Skeletal muscle tissue (tissue), 4 donors: ENCODE results near the gene XRRA1. TPM values are rescaled to one million over a fixed set of nuclear protein-coding genes. Genes with fewer than 3 reads are reported as not detected.

Source experiments
- H3K27ac ChIP-seq: one replicate; pipeline ENCODE4 v1.7.0; 2013; ENCODE audit warnings: mild to moderate bottlenecking, low read depth, low read length, inconsistent platforms
- H3K27me3 ChIP-seq, 3 donors: one replicate each; pipeline ENCODE4 v1.7.0; 2013; ENCODE audit warnings: low read length in 3 of 3; ENCODE audit not compliant: control insufficient read depth in 3 of 3, insufficient read depth in 3 of 3
- H3K36me3 ChIP-seq, 3 donors: one replicate each; pipeline ENCODE4 v1.7.0; 2013; ENCODE audit warnings: low read length in 3 of 3; ENCODE audit not compliant: control insufficient read depth in 3 of 3, insufficient read depth in 3 of 3
- H3K4me1 ChIP-seq, 3 donors: one replicate each; pipeline ENCODE4 v1.7.0; 2013; ENCODE audit warnings: low read length in 3 of 3, mild to moderate bottlenecking in 3 of 3; ENCODE audit not compliant: control insufficient read depth in 3 of 3, insufficient read depth in 3 of 3
- H3K4me3 ChIP-seq, 3 donors: one replicate each; pipeline ENCODE4 v1.7.0; 2013; ENCODE audit warnings: low read length in 3 of 3
- H3K9ac ChIP-seq, 3 donors: one replicate each; pipeline ENCODE4 v1.7.0; 2013; ENCODE audit warnings: low read length in 3 of 3, mild to moderate bottlenecking in 3 of 3, moderate library complexity in 2 of 3, low read depth in 1 of 3
- H3K9me3 ChIP-seq, 3 donors: one replicate each; pipeline ENCODE4 v1.7.0; 2013; ENCODE audit warnings: low read length in 3 of 3; ENCODE audit not compliant: control insufficient read depth in 3 of 3
- total RNA-seq: library from RNA; depleted of rRNA; stranded (reverse); fragments of >200 nt; gene quantifications from one replicate; pipeline ENCODE4 v1.2.3, GENCODE V29; 2014
- donor health status: Osteomylitis.

XRRA1 gene
- total RNA-seq, 1 donor from 2014 or later = 4.2 TPM

GRCh38 chr11:74952752-74953151, 3.9 kb upstream of the XRRA1 start:
- peak overlapping the region in 1 of 3 donors; percentile 10 for H3K9ac ChIP-seq
- H3K27ac ChIP-seq = no peak overlapping the region
- H3K9me3 ChIP-seq = no peaks in the 10 kb centered on the region
- H3K27me3 ChIP-seq = no peaks in the 10 kb centered on the region
- H3K36me3 ChIP-seq = peaks cover 3 to 4% (median 3%) of the 10 kb centered on the region in 3 donors
- H3K4me3 ChIP-seq = no peak overlapping the region
- peaks cover 19 to 32% (median 25%) of the 10 kb centered on the region in 3 donors for H3K4me1 ChIP-seq

DNA sequence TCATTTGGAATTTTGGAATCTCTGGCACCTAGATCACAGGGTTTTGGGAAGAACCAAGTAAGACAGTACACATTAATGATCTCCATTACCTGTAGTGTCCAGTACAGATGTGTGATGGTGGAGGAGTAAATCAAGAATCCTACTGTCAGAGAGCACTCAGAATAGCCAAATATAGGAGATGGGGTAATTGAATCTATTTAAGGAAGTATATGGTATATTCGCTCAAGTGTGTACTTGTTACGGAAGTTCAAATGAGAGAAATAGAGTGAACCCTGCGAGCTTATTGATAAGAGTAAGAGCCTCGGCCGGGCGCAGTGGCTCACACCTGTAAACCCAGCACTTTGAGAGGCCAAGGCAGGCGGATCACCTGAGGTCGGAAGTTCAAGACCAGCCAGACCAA, 2.3 kb upstream of the XRRA1 start:
- H3K4me1 ChIP-seq = peaks cover 15 to 23% (median 22%) of the 10 kb centered on the region in 3 donors
- H3K4me3 ChIP-seq = no peak overlapping the region
- H3K9me3 ChIP-seq = no peaks in the 10 kb centered on the region
- no peak overlapping the region for H3K27ac ChIP-seq
- H3K36me3 ChIP-seq = peaks cover 3 to 4% (median 3%) of the 10 kb centered on the region in 3 donors
- no peaks in the 10 kb centered on the region for H3K27me3 ChIP-seq
- H3K9ac ChIP-seq = no peak overlapping the region

GRCh38 chr11:74950374-74950969, 1.6 kb upstream of the XRRA1 start:
- Histone ChIP-seq H3K36me3 (peaks cover 3 to 4% (median 3%) of the 10 kb centered on the region in 3 donors), H3K27ac (peak overlapping the region; percentile 90)

GRCh38 chr11:74949753-74950137, 854 bp upstream of the XRRA1 start:
- Histone ChIP-seq H3K4me3 (peak overlapping the region; percentile 94 to 98 (median 95)), H3K9me3 (no peaks in the 10 kb centered on the region), H3K4me1 (peaks cover 16 to 23% (median 22%) of the 10 kb centered on the region in 3 donors), H3K27ac (peak overlapping the region; percentile 90), H3K36me3 (peaks cover 3 to 4% (median 4%) of the 10 kb centered on the region in 3 donors), H3K27me3 (no peaks in the 10 kb centered on the region), H3K9ac (peak overlapping the region; percentile 96 to 97 (median 96))

More at GRCh38 chr11:74950374-74950969, 1.6 kb upstream of the XRRA1 start:
- Histone ChIP-seq H3K27me3 (no peaks in the 10 kb centered on the region), H3K9me3 (no peaks in the 10 kb centered on the region), H3K4me1 (peaks cover 14 to 23% (median 22%) of the 10 kb centered on the region in 3 donors), H3K9ac (peak overlapping the region; percentile 59 to 97 (median 96)), H3K4me3 (peak overlapping the region; percentile 94 to 98 (median 95))

DNA sequence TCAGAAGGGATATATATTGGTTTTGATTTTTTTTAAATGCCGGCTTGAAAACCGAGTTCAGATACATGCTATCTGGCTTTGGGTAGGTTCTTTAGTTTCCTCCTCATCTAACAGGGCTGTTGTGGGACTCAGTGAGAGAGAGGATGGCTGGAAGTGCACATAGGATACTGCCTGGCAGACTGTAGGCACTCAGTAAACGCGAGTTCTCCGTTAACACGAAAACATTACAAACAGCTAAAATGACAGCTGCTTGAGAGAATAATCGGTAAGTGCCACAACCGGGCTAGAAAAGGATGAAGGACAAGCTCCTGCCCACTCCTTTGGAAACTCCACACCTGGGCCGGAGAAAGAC, 369 bp downstream of the XRRA1 start:
- Histone ChIP-seq H3K4me3 (peak overlapping the region; percentile 94 to 98 (median 95)), H3K9ac (peak overlapping the region; percentile 95 to 97 (median 96)), H3K4me1 (peaks cover 16 to 23% (median 22%) of the 10 kb centered on the region in 3 donors), H3K27me3 (no peaks in the 10 kb centered on the region), H3K36me3 (peaks cover 3 to 10% (median 7%) of the 10 kb centered on the region in 3 donors), H3K9me3 (no peaks in the 10 kb centered on the region), H3K27ac (peak overlapping the region; percentile 90)

GRCh38 chr11:74942073-74942759, 6.7 kb downstream of the XRRA1 start:
- no peak overlapping the region for H3K27ac ChIP-seq

DNA sequence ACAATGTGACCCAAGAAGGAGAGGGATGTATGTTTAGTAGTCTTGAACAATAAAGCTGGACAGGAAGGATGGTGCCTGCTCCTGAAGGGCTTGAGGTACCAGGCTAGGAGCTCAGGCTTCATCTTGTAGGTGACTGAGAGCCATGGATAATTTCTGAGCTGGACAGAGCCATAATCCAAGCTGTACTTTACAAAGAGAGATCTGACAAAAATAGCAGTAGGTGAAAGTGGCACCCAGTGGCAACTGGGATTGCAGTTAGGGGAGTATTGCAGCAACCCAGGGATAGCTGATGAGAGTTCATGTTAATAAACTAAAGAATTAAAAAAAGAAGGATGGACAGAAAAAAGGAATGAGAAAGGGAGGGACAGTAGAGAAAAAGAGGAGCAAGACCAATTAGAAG, 7.4 kb downstream of the XRRA1 start:
- Histone ChIP-seq H3K27ac (no peak overlapping the region), H3K36me3 (peaks cover 13 to 21% (median 20%) of the 10 kb centered on the region in 3 donors), H3K27me3 (no peaks in the 10 kb centered on the region), H3K4me3 (no peak overlapping the region), H3K9ac (no peak overlapping the region), H3K4me1 (peaks cover 5 to 7% (median 6%) of the 10 kb centered on the region in 3 donors), H3K9me3 (no peaks in the 10 kb centered on the region)

More at GRCh38 chr11:74942073-74942759, 6.7 kb downstream of the XRRA1 start:
- Histone ChIP-seq H3K9ac (no peak overlapping the region), H3K4me3 (no peak overlapping the region), H3K9me3 (no peaks in the 10 kb centered on the region), H3K4me1 (peaks cover 5 to 7% (median 6%) of the 10 kb centered on the region in 3 donors), H3K36me3 (peaks cover 9 to 17% (median 14%) of the 10 kb centered on the region in 3 donors), H3K27me3 (no peaks in the 10 kb centered on the region)

- H3K36me3 ChIP-seq = peaks cover 32 to 39% (median 39%) of the 10 kb centered on the region in 3 donors
- no peak overlapping the region for H3K4me3 ChIP-seq
- no peaks in the 10 kb centered on the region for H3K9me3 ChIP-seq
- H3K27me3 ChIP-seq = no peaks in the 10 kb centered on the region
- H3K27ac ChIP-seq = no peak overlapping the region
- peaks cover 4 to 7% (median 5%) of the 10 kb centered on the region in 3 donors for H3K4me1 ChIP-seq
- no peak overlapping the region for H3K9ac ChIP-seq
These were observed 11.0 kb downstream of the XRRA1 start for GRCh38 chr11:74937696-74938475.

GRCh38 chr11:74936976-74937375, 11.9 kb downstream of the XRRA1 start:
- no peak overlapping the region for H3K9ac ChIP-seq
- H3K4me3 ChIP-seq = no peak overlapping the region
- H3K27ac ChIP-seq = no peak overlapping the region
- H3K4me1 ChIP-seq = peaks cover 0 to 5% (median 2%) of the 10 kb centered on the region in 3 donors
- H3K9me3 ChIP-seq = no peaks in the 10 kb centered on the region
- no peaks in the 10 kb centered on the region for H3K27me3 ChIP-seq
- peaks cover 35 to 47% (median 46%) of the 10 kb centered on the region in 3 donors for H3K36me3 ChIP-seq
